Measurements from ENCODE around the gene FBLN1.

- TF ChIP-seq, protein P1, sequence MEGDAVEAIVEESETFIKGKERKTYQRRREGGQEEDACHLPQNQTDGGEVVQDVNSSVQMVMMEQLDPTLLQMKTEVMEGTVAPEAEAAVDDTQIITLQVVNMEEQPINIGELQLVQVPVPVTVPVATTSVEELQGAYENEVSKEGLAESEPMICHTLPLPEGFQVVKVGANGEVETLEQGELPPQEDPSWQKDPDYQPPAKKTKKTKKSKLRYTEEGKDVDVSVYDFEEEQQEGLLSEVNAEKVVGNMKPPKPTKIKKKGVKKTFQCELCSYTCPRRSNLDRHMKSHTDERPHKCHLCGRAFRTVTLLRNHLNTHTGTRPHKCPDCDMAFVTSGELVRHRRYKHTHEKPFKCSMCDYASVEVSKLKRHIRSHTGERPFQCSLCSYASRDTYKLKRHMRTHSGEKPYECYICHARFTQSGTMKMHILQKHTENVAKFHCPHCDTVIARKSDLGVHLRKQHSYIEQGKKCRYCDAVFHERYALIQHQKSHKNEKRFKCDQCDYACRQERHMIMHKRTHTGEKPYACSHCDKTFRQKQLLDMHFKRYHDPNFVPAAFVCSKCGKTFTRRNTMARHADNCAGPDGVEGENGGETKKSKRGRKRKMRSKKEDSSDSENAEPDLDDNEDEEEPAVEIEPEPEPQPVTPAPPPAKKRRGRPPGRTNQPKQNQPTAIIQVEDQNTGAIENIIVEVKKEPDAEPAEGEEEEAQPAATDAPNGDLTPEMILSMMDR (IDR thresholded peaks at IDR 0.05; ENCODE audit: low read length): no peak
- TF ChIP-seq EZH2 (IDR thresholded peaks at IDR 0.05; ENCODE audit: borderline replicate concordance, low read length): no peak
Measured at GRCh38 chr22:45480717-45481116, 22.0 kb upstream of the FBLN1 start.

Measured in OCI-LY1 (cell line).